Activated T-helper 9 cell treated with anti-CD3 and anti-CD28 coated beads, Interleukin-2, amount 50 U/mL, for 16 hours (primary cell): ENCODE measurements around the gene STIM2.
A peak's percentile ranks its signal among the peaks of the same experiment; 100 is the strongest.
"Not testable (repeated sequence)": the region's sequence is repeated elsewhere in the genome, so short reads cannot be mapped to it uniquely, and the experiment has no call there.

Source experiments
- DNase-seq: peaks from one replicate; pipeline ENCODE4 v3.0.0-alpha.2; 2020; ENCODE audit warnings: low read depth

The STIM2 gene

GRCh38 chr4:26860157-26860921 is at the start of gene STIM2:
Gene STIM2, plus strand, starts transcription at chr4:26860841.
- DNase-seq = peak; percentile 98

GRCh38 chr4:26811571-26811970 is 49.1 kb upstream of the STIM2 start:
- not testable (repeated sequence) for DNase-seq

DNA sequence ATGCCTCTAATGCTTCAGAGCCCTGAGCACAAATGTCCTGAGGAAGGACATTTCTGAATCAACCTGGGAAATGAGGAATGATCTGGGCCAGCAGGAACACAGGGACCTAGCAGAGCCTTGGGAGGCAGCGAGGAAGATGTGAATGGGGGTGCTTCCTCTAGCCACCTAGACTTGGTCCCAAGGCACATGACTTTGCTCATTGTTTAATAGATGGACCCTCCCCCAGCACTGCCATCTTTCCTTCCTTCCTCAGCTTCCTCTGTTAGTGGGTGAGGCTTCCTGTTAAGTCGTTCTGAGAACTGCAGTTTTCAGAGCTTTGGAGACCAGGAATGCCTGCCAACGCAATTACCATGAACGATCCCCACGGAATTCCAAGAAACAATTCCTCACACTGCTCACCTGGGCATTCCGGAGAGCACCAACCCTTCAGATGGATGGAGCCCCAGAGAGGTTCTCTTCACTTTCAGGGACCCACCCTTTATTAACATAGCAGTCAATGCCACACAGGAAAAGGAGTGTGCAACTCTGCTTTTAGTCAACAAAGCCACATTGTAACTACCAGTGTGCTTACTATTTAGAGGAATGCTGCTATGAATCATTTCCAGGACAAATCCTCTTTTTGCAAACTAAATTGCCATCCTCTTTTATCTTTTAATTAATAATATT is 48.5 kb upstream of the STIM2 start:
- DNase-seq = no peak

GRCh38 chr4:26813698-26814097 is 46.9 kb upstream of the STIM2 start:
- no peak for DNase-seq

DNA sequence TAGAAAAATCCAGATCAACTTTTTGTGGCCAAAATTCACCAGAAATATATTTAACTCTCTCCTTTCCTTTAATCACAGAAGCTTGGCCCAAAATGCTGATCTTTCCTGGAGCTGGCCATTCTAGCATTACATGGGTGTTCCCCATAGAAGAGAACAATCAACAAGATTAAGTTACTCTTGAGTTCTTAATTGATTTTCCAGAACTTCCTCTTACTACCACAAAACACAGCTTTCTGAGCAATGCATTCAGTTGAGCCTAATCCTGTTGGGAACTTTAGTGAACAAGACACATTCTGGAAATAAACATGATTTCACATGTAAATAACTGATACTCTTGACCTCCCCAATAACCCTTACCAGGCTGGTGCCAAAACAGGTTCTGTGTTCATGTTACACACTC is 45.4 kb upstream of the STIM2 start:
- DNase-seq = no peak

GRCh38 chr4:26815706-26816105 is 44.9 kb upstream of the STIM2 start:
- no peak for DNase-seq

GRCh38 chr4:26819026-26819425 is 41.6 kb upstream of the STIM2 start:
- DNase-seq = no peak

- no peak for DNase-seq
These were observed 41.1 kb upstream of the STIM2 start for GRCh38 chr4:26819478-26820095.

- DNase-seq = no peak
These were observed 40.3 kb upstream of the STIM2 start for GRCh38 chr4:26820346-26820745.

- DNase-seq = no peak
These were observed 39.6 kb upstream of the STIM2 start for GRCh38 chr4:26821031-26821430.

DNA sequence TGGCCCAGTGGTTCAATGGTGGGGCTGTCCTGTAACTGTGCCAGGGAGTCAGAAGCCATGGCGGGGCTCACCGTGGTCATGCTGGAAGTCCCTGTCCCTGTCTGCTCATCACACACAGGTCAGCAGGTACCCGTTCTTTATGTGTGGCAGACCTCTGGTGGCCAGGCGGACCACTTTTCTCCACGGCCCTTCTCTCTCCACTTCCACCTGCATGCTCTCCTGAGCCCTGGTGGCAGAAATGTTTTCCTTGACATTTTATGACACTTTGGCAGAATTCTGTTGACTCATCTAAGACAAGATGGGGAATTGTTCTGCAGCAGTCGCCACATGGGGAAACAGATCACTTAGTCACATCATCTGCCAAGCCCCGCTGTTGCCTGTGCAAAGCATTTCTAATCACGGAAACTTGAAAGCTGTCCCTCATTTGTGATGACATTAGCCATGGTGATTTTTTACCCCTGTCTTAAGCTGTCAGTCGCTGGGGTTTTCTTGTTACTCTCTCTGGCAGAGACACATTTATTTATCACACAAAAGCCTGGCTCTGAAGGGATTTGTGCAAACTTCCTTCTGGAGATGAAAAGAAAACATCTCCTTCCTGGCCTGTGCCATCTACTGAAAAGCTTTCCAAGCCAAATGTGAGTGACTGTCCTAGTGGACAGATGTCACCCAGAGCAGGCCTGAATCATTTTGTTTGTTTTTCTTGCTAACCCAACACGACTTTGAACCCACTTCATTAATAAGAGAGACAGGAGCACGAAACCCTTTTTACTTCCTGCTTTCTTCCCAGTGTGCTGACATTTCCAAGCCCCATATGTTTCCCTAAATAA is 38.8 kb upstream of the STIM2 start:
- no peak for DNase-seq

GRCh38 chr4:26822546-26822945 is 38.1 kb upstream of the STIM2 start:
- DNase-seq = no peak

- not testable (repeated sequence) for DNase-seq
These were observed 37.7 kb upstream of the STIM2 start for GRCh38 chr4:26822974-26823373.

GRCh38 chr4:26823583-26823982 is 37.1 kb upstream of the STIM2 start:
- DNase-seq = no peak

- no peak for DNase-seq
These were observed 36.0 kb upstream of the STIM2 start for GRCh38 chr4:26824667-26825066.

DNA sequence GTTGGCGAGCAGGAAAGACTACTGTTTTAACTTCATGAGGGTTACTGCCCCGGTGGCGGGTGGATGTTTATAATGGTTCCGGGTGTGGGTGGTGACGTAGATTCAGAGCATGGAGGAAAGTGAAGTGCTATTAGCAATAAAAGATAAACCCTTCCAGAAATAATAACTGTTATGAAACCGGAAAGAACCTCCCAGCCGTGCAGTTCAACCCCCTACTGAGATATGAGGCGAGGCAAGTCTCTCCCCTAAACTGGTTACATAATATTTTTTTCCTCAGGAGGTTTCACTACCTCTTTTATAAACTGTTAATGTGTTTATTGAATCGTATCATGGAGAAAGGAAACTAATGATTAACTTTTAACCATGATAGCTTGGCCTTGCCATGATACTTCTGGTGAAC is 33.9 kb upstream of the STIM2 start:
- DNase-seq = no peak

- DNase-seq = not testable (repeated sequence)
These were observed 33.3 kb upstream of the STIM2 start for GRCh38 chr4:26827336-26827735.

DNA sequence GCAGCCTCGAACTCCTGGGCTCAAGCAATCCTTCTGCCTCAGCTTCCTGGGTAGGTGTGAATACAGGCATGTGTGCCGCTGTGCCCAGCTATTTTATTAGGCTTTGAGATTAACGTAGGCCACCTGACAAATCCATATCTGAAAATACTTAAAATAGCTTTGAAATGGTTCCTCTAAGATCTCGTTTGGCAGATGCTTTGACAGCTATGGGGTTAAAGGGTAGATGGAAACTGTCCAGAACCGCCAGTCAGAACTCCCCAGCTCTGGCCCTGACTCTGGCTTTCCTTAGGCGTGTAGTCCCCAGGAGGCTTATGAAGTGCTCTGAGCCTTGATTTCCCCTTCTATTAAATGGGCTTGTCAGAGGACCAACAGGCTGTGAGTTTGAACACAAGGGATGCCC is 32.8 kb upstream of the STIM2 start:
- no peak for DNase-seq

- DNase-seq = no peak
These were observed 31.6 kb upstream of the STIM2 start for GRCh38 chr4:26829018-26829417.

DNA sequence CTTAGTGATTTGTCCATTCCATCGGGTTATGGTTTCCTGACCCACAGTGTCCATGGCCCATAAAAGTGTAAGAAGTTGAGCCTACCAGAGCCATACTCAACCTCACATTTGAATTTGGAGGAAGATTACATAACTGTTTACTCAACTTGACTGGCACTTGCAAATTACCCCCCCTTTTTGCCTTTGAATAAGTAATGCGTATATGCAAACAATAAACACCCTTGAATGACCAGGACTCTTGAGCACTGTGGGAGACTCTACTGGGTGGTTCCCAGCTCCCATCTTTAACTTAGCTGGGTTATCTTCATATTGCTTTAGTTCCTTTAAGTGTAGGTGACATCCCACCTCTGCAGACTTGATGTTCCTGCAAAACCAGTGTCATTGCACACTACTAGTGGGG is 30.6 kb upstream of the STIM2 start:
- no peak for DNase-seq

DNA sequence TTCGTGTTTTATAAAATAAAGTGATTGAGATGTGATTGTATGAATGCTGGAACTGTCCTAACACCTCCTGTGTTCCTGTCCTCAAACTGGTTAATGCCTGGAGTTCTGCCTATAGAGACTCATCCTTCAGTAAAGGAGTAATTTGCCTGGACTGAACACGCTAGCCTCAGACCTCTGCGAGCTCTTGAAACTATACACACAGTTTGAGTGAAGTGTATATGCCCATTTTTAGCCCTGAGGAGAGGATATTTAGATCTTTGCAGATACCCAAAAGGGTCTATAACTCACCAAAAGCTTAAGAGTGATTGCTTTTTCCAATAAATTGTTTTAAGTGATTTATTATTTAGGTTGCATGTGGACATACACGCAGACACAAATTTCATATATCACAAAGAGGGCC is 29.9 kb upstream of the STIM2 start:
- no peak for DNase-seq

GRCh38 chr4:26836539-26836938 is 24.1 kb upstream of the STIM2 start:
- no peak for DNase-seq
